Liver (tissue), 9 donors: ENCODE results near the gene TAF15. TPM values are rescaled to one million over a fixed set of nuclear protein-coding genes. Genes with fewer than 3 reads are reported as not detected.

Experiments
- DNase-seq: peaks from one replicate; pipeline ENCODE4 v3.0.0-alpha.2; 2017; ENCODE audit warnings: low spot score
- H3K27ac ChIP-seq, 2 donors: one replicate each; pipeline ENCODE4 v1.7.0; 2013; ENCODE audit warnings: inconsistent platforms in 2 of 2, low read length in 2 of 2, control low read depth in 1 of 2, low read depth in 1 of 2, mild to moderate bottlenecking in 1 of 2
- H3K27me3 ChIP-seq, 4 donors: one replicate each; pipeline versions ENCODE4 v1.6.1 to v1.7.0; 2013; ENCODE audit warnings: low read length in 3 of 4, inconsistent platforms in 1 of 4, mild to moderate bottlenecking in 1 of 4, moderate library complexity in 1 of 4; ENCODE audit not compliant: control insufficient read depth in 4 of 4, insufficient read depth in 4 of 4
- H3K36me3 ChIP-seq, 4 donors: one replicate each; pipeline versions ENCODE4 v1.6.1 to v1.7.0; 2013; ENCODE audit warnings: low read length in 3 of 4, mild to moderate bottlenecking in 3 of 4, low read depth in 1 of 4, moderate library complexity in 1 of 4; ENCODE audit not compliant: control insufficient read depth in 4 of 4, insufficient read depth in 3 of 4
- H3K4me1 ChIP-seq, 4 donors: one replicate each; pipeline versions ENCODE4 v1.6.1 to v1.7.0; 2013; ENCODE audit warnings: low read length in 3 of 4, mild to moderate bottlenecking in 3 of 4, moderate library complexity in 1 of 4; ENCODE audit not compliant: control insufficient read depth in 4 of 4, insufficient read depth in 4 of 4
- H3K4me3 ChIP-seq, 3 donors: one replicate each; pipeline versions ENCODE4 v1.6.1 to v1.7.0; 2013; ENCODE audit warnings: low read length in 3 of 3, control low read depth in 1 of 3, low read depth in 1 of 3, mild to moderate bottlenecking in 1 of 3
- H3K9ac ChIP-seq, 2 donors: one replicate each; pipeline ENCODE4 v1.7.0; 2013; ENCODE audit warnings: low read length in 2 of 2, mild to moderate bottlenecking in 2 of 2, moderate library complexity in 2 of 2, control low read depth in 1 of 2, low read depth in 1 of 2
- H3K9me3 ChIP-seq, 4 donors: one replicate each; pipeline versions ENCODE4 v1.6.1 to v1.7.0; 2013; ENCODE audit warnings: low read length in 3 of 4; ENCODE audit not compliant: control insufficient read depth in 4 of 4
- EGR1 ChIP-seq, 2 donors: IDR thresholded peaks; 2 replicates each; pipeline ENCODE4 v1.6.1; 2016 to 2018; ENCODE audit warnings: antibody characterized with exemption in 2 of 2, low read depth in 2 of 2
- FOXA1 ChIP-seq: IDR thresholded peaks from 2 replicates; pipeline ENCODE4 v1.6.1; 2016; ENCODE audit warnings: antibody characterized with exemption
- FOXA2 ChIP-seq: IDR thresholded peaks from 2 replicates; pipeline ENCODE4 v1.6.1; 2016; ENCODE audit warnings: antibody characterized with exemption
- GABPA ChIP-seq, 2 donors: IDR thresholded peaks in 1 of 2; conservative IDR thresholded peaks in 1 of 2; 2 replicates each; pipeline ENCODE4 v1.6.1; 2016; ENCODE audit warnings: antibody characterized with exemption in 2 of 2, mild to moderate bottlenecking in 1 of 2, moderate library complexity in 1 of 2
- HNF4A ChIP-seq, 2 donors: conservative IDR thresholded peaks; 2 replicates each; pipeline ENCODE4 v1.6.1; 2016; ENCODE audit warnings: antibody characterized with exemption in 2 of 2, mild to moderate bottlenecking in 2 of 2
- HNF4G ChIP-seq: IDR thresholded peaks from 2 replicates; pipeline ENCODE4 v1.6.1; 2016; ENCODE audit warnings: antibody characterized with exemption
- JUND ChIP-seq, 2 donors: IDR thresholded peaks; 2 replicates each; pipeline ENCODE4 v1.6.1; 2016; ENCODE audit warnings: antibody characterized with exemption in 2 of 2
- NR2F2 ChIP-seq: IDR thresholded peaks from 2 replicates; pipeline ENCODE4 v1.6.1; 2016; ENCODE audit warnings: antibody characterized with exemption
- RAD21 ChIP-seq, 2 donors: IDR thresholded peaks; 2 replicates each; pipeline ENCODE4 v1.6.1; 2016; ENCODE audit warnings: antibody characterized with exemption in 2 of 2, mild to moderate bottlenecking in 2 of 2
- RXRA ChIP-seq, 2 donors: IDR thresholded peaks; 2 replicates each; pipeline ENCODE4 v1.6.1; 2017 to 2018; ENCODE audit warnings: antibody characterized with exemption in 2 of 2, mild to moderate bottlenecking in 1 of 2
- SP1 ChIP-seq: IDR thresholded peaks from 2 replicates; pipeline ENCODE4 v1.6.1; 2018; ENCODE audit warnings: antibody characterized with exemption, mild to moderate bottlenecking
- TAF1 ChIP-seq: conservative IDR thresholded peaks from 2 replicates; pipeline ENCODE4 v1.6.1; 2016; ENCODE audit warnings: antibody characterized with exemption, mild to moderate bottlenecking
- YY1 ChIP-seq: IDR thresholded peaks from 2 replicates; pipeline ENCODE4 v1.6.1; 2016; ENCODE audit warnings: antibody characterized with exemption, mild to moderate bottlenecking
- WGBS: extraction: QIAGEN DNeasy Blood & Tissue Kit; methylation state at CpG from one replicate; pipeline ENCODE4 v1.1.7; 2013; 5-methylcytosine and 5-hydroxymethylcytosine counted together
- polyA plus RNA-seq, 2 donors: library from polyadenylated mRNA; stranded (reverse) in 1 of 2; unstranded in 1 of 2; fragments of 200-250 nt in 1 of 2; fragments of >200 nt in 1 of 2; fragmentation: Nextera tagmentation in 1 of 2; extraction: Ambion mirVana in 1 of 2; gene quantifications; one replicate each; pipeline versions ENCODE4 v1.2.1 to v1.2.3, GENCODE V29; 2013 to 2015
- total RNA-seq, 2 donors: library from RNA; depleted of rRNA; stranded (reverse); fragments of >200 nt; gene quantifications; one replicate each; pipeline ENCODE4 v1.2.3, GENCODE V29; 2014
- TF ChIP-seq, protein P1 (sequence below): IDR thresholded peaks from 2 replicates; pipeline ENCODE4 v1.6.1; 2016; ENCODE audit warnings: antibody characterized with exemption, mild to moderate bottlenecking
- TF ChIP-seq, protein P2 (sequence below): IDR thresholded peaks from 2 replicates; pipeline ENCODE4 v1.6.1; 2016; ENCODE audit warnings: antibody characterized with exemption
- TF ChIP-seq, protein P3 (sequence below): fragments of 150-350 bp; IDR thresholded peaks from 2 replicates; pipeline ENCODE4 v1.5.1; 2017; ENCODE audit warnings: improper control_type of control experiment, low read depth, low read length; ENCODE audit not compliant: missing input control
- TF ChIP-seq, protein P4 (sequence below): IDR thresholded peaks from 2 replicates; pipeline ENCODE4 v1.6.1; 2016; ENCODE audit warnings: antibody characterized with exemption
- TF ChIP-seq, protein P5 (sequence below): IDR thresholded peaks from 2 replicates; pipeline ENCODE4 v1.6.1; 2016; ENCODE audit warnings: antibody characterized with exemption
- donor health status: healthy.
- donor health status: healthy.
- donor health status: healthy.
- donor health status: healthy.
- donor health status: healthy.

Gene TAF15
- total RNA-seq (10 to 100 TPM; 68.9 to 75.0 TPM), polyA plus RNA-seq (10 to 100 TPM; 13.5 to 66.3 TPM)

DNA sequence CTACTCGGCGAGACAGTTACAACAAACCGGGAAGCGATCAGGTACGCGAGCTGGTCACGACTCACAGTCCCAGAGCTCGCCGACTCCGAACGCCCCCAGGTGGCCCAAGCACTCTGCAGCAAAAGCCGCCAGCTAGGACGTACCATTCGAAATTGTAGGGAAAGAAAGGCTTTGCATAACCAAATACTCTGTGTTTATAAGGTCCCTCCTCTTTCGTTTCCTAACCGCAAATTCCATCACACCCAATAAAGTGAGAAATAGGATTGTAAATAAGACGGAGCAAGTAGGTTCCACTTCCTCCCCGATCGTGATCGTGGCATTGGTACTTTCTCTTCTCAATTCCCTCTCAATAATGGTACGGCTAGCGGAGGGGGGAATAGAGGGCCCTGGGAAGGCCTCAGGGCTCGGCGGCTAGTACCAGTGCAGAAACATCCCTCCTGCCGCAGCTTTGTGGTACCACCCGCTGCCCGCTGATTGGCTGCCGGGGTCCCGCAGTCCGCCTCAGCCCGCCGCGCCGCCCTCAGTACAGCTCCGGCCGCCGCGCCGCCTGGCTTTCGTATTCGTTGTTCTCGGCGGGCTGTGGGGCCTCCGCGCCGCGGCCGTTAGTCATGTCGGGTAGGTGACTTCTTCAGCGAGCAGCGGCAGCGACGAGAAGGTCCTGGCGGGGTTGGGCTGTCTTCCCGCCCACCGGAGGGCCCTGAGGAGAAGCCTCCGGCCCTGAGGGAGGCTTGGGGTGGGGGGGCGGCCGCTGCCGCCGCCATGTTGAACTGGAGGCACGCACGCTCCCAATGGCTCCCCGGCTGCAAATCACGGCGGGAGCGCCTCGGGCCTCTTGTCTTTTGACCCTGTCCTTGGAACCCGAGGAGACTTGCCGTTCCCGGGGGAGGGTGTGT is at the start of gene TAF15:
TSS of gene TAF15 (plus strand) at position 523 of the 893 bp plus-strand sequence. CDS start at position 609, 86 bp downstream.
- no peaks in the 10 kb centered on the region for H3K27me3 ChIP-seq
- peak within 1 kb of the TSS; percentile 91 to 95 for H3K27ac ChIP-seq
- under 1% methylated on average over 71 of the region's 71 CpGs for WGBS
- peak within 1 kb of the TSS; percentile 85 to 95 (median 89) for H3K4me3 ChIP-seq
- peaks cover under 1 to 20% (median 14%) of the 10 kb centered on the region in 4 donors for H3K4me1 ChIP-seq
- H3K9ac ChIP-seq: peak within 1 kb of the TSS; percentile 91
- H3K9me3 ChIP-seq: no peaks in the 10 kb centered on the region
- H3K36me3 ChIP-seq: no peaks in the 10 kb centered on the region
- no peak for TF ChIP-seq NR2F2
- TF ChIP-seq, protein P1, sequence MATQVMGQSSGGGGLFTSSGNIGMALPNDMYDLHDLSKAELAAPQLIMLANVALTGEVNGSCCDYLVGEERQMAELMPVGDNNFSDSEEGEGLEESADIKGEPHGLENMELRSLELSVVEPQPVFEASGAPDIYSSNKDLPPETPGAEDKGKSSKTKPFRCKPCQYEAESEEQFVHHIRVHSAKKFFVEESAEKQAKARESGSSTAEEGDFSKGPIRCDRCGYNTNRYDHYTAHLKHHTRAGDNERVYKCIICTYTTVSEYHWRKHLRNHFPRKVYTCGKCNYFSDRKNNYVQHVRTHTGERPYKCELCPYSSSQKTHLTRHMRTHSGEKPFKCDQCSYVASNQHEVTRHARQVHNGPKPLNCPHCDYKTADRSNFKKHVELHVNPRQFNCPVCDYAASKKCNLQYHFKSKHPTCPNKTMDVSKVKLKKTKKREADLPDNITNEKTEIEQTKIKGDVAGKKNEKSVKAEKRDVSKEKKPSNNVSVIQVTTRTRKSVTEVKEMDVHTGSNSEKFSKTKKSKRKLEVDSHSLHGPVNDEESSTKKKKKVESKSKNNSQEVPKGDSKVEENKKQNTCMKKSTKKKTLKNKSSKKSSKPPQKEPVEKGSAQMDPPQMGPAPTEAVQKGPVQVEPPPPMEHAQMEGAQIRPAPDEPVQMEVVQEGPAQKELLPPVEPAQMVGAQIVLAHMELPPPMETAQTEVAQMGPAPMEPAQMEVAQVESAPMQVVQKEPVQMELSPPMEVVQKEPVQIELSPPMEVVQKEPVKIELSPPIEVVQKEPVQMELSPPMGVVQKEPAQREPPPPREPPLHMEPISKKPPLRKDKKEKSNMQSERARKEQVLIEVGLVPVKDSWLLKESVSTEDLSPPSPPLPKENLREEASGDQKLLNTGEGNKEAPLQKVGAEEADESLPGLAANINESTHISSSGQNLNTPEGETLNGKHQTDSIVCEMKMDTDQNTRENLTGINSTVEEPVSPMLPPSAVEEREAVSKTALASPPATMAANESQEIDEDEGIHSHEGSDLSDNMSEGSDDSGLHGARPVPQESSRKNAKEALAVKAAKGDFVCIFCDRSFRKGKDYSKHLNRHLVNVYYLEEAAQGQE: peak; percentile 93
- TF ChIP-seq TAF1: peak; percentile 96
- TF ChIP-seq, protein P2, sequence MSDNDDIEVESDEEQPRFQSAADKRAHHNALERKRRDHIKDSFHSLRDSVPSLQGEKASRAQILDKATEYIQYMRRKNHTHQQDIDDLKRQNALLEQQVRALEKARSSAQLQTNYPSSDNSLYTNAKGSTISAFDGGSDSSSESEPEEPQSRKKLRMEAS: peak; percentile 83
- TF ChIP-seq, protein P3, sequence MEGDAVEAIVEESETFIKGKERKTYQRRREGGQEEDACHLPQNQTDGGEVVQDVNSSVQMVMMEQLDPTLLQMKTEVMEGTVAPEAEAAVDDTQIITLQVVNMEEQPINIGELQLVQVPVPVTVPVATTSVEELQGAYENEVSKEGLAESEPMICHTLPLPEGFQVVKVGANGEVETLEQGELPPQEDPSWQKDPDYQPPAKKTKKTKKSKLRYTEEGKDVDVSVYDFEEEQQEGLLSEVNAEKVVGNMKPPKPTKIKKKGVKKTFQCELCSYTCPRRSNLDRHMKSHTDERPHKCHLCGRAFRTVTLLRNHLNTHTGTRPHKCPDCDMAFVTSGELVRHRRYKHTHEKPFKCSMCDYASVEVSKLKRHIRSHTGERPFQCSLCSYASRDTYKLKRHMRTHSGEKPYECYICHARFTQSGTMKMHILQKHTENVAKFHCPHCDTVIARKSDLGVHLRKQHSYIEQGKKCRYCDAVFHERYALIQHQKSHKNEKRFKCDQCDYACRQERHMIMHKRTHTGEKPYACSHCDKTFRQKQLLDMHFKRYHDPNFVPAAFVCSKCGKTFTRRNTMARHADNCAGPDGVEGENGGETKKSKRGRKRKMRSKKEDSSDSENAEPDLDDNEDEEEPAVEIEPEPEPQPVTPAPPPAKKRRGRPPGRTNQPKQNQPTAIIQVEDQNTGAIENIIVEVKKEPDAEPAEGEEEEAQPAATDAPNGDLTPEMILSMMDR: peak; percentile 65
- peak; percentile 8 to 20 for TF ChIP-seq JUND (IDR thresholded peaks at IDR 0.05)
- TF ChIP-seq HNF4A (conservative IDR thresholded peaks at IDR 0.05): no peak
- TF ChIP-seq EGR1 (IDR thresholded peaks at IDR 0.05; ENCODE audit: low read depth in 2 of 2): peak; percentile 50 to 78
- peak; percentile 40 for TF ChIP-seq FOXA2
- no peak for TF ChIP-seq FOXA1
- TF ChIP-seq, protein P4, sequence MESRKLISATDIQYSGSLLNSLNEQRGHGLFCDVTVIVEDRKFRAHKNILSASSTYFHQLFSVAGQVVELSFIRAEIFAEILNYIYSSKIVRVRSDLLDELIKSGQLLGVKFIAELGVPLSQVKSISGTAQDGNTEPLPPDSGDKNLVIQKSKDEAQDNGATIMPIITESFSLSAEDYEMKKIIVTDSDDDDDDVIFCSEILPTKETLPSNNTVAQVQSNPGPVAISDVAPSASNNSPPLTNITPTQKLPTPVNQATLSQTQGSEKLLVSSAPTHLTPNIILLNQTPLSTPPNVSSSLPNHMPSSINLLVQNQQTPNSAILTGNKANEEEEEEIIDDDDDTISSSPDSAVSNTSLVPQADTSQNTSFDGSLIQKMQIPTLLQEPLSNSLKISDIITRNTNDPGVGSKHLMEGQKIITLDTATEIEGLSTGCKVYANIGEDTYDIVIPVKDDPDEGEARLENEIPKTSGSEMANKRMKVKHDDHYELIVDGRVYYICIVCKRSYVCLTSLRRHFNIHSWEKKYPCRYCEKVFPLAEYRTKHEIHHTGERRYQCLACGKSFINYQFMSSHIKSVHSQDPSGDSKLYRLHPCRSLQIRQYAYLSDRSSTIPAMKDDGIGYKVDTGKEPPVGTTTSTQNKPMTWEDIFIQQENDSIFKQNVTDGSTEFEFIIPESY: no peak
- TF ChIP-seq RXRA (IDR thresholded peaks at IDR 0.05): peak in 1 of 2 donors; percentile 23
- TF ChIP-seq, protein P5, sequence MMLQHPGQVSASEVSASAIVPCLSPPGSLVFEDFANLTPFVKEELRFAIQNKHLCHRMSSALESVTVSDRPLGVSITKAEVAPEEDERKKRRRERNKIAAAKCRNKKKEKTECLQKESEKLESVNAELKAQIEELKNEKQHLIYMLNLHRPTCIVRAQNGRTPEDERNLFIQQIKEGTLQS: no peak
- TF ChIP-seq GABPA (IDR thresholded peaks at IDR 0.05 in 1 of 2, conservative IDR thresholded peaks at IDR 0.05 in 1 of 2): no peak
- peak; percentile 98 for TF ChIP-seq YY1
- TF ChIP-seq RAD21 (IDR thresholded peaks at IDR 0.05): peak; percentile 65 to 66
- no peak for TF ChIP-seq HNF4G
- TF ChIP-seq SP1: peak; percentile 76
- DNase-seq: peak; percentile 95
